Posterior cingulate gyrus (tissue), 11 donors: ENCODE data around the gene DYRK3.
A peak's percentile ranks its signal among the peaks of the same experiment; 100 is the strongest.

ENCODE experiments used
- DNase-seq, 10 donors: peaks; one replicate each; pipeline versions ENCODE4 v3.0.0 to v3.0.0-alpha.2; 2020 to 2021; ENCODE audit warnings: mixed read lengths in 3 of 10
- intact Hi-C: fragments of 100-400 bp; cut with DNase I; formaldehyde crosslinking; loops from one replicate; pipeline ENCODE4 v1.15.1; 2023

The DYRK3 gene

DNA sequence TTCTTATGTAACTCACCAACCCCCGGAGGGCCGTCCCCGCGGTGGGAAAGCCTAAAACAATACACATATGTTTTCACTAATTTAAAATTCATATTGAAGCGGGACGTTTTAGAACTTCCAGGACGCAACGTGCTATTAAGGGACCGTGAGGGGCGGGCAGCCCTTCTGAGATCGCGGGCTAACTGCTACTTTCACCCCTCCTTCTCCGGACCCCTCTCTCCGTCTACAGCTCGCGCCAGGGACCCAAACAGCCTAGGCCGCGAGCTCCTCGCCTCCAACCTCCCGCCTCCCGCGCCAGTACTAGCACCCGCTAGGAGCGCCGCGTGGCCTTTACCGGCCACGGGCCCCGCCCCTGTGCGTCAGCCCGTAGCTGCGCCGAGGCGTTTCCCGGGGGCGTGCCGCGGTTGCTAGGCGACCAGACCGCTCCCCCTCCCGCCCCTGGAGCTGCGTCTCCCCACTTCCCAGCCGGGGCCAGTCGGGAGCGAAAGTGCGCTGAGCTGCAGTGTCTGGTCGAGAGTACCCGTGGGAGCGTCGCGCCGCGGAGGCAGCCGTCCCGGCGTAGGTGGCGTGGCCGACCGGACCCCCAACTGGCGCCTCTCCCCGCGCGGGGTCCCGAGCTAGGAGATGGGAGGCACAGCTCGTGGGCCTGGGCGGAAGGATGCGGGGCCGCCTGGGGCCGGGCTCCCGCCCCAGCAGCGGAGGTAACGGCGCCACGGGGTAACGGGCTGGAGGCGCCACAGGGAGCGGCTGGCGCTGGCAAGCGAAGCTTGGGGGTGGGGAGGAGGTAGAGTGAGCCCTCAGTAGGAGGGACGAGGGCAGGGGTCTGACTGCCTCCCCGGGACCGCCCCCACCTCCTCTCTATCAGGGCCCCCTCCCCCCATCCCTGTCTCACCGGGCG lies at the start of gene DYRK3:
Gene DYRK3, plus strand, starts transcription at position 457 of the 898 bp plus-strand sequence. Its CDS starts 168 bp downstream, at position 625.
- DNase-seq, result peak; percentile 85 to 99 (median 95)
- intact Hi-C loops, result loop anchor here (2.0 kb wide), 2 partner anchors 277 to 347 kb away; no protein-coding TSS in a partner anchor

DNA sequence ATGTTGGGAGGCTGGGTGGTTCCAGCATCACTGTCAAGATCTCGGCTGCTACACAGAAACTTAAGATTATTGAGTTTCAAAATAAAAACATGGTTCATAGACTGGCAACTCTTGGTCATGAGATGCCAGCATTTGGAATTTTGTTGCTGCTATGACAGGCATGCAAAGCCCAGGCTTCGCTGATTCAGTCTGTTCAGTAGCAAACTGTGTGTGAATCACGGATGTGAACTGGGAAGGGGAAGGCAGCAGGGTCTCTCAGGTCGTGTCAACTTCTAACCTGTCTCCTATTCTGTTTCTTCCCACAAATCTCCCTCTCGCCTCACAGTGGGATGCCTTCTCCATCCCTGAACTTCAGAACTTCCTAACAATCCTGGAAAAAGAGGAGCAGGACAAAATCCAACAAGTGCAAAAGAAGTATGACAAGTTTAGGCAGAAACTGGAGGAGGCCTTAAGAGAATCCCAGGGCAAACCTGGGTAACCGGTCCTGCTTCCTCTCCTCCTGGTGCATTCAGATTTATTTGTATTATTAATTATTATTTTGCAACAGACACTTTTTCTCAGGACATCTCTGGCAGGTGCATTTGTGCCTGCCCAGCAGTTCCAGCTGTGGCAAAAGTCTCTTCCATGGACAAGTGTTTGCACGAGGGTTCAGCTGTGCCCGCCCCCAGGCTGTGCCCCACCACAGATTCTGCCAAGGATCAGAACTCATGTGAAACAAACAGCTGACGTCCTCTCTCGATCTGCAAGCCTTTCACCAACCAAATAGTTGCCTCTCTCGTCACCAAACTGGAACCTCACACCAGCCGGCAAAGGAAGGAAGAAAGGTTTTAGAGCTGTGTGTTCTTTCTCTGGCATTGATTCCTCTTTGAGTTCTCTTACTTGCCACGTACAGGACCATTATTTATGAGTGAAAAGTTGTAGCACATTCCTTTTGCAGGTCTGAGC lies 48.6 kb upstream of the DYRK3 start:
- DNase-seq, result peak in 1 of 10 donors; percentile 20
- intact Hi-C loops, result no loop called here

DNA sequence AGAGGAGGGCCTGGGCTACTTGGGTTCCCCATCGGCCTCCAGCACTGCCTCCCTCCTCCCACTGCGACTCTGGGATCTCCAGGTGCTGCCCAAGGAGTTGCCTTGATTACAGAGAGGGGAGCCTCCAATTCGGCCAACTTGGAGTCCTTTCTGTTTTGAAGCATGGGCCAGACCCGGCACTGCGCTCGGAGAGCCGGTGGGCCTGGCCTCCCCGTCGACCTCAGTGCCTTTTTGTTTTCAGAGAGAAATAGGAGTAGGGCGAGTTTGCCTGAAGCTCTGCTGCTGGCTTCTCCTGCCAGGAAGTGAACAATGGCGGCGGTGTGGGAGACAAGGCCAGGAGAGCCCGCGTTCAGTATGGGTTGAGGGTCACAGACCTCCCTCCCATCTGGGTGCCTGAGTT lies 47.4 kb upstream of the DYRK3 start:
- DNase-seq, result peak in 1 of 10 donors; percentile 68
- intact Hi-C loops, result no loop called here

DNA sequence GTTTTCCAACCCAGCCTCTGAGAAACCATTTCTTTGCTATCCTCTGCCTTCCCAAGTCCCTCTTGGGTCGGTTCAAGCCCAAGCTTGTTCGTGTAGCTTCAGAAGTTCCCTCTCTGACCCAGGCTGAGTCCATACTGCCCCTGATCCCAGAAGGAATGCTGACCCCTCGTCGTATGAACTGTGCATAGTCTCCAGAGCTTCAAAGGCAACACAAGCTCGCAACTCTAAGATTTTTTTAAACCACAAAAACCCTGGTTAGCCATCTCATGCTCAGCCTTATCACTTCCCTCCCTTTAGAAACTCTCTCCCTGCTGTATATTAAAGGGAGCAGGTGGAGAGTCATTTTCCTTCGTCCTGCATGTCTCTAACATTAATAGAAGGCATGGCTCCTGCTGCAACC lies 46.8 kb upstream of the DYRK3 start:
- DNase-seq, result peak in 1 of 10 donors; percentile 29
- intact Hi-C loops, result no loop called here

DNA sequence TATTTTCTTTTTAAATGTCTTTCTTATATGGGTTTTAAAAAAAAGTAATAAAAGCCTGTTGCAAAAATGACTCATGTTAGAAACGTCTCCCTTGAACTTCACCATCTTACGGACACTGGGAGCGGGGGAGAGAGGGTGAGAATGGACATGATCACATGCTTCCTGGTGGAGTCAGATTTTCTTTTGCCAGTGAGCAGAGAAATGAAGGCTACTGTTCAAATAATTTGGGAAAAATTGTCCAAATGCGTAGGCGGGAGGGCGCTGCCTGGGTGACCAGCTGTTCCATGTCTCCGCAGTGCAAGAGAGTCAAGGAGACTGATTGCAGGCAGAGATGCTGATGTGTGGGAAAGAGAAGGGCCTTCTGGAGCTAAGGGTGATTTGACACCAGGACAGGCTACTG lies 46.1 kb upstream of the DYRK3 start:
- intact Hi-C loops, result no loop called here
- peak in 1 of 10 donors; percentile 28 for DNase-seq

DNA sequence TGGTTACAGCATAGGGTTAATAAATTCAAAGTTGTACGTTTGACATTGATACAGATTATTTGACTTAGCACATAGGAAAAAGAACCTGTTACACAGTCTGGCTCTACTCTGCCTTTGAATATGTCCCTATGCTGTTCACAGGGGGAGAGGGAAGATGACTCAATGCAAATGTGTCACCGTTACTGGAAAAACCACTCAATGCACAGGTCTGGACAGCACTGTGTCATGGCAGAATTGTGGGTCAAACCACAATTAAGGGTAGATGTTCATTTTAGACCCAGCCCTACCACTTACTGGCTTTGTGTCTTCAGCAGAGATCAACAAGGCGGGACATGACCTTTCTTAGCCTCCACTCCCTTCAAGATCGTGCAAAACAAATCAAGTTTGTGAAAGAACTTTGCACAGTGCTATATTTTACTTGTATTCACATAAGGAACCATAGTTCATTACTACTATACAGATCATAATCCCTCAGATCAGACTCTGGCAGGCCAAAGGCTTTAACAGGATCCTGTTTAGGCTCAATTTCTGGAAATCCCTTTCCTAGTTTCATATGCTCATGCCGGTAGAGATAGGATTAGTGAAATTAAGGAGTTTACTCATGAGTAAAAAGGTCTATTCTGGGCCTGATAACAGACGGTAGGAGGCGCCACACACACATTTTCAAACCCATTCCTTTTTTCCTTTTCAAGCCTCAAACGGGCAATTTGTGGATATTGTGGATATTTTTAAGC lies 45.1 kb upstream of the DYRK3 start:
- intact Hi-C loops, result no loop called here
- DNase-seq, result peak in 1 of 10 donors; percentile 26

DNA sequence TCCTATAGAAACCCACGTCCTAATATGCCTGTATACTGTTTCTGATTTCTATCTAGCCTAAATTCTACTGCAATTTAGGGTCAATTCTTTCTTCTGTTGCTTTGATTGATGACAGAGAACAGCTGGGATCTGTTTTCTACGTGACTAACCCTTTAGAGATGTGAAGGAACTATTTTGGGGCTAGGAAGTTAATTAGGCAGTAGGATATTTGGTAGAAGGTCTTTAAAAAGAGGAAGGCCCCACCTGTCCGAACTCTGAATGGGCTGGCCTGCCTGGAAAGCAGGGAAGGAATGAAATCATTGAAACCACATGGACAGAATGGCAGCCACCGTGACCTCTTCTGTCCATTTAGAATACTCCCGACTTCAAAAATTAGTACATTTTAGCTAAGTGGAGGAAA lies 44.1 kb upstream of the DYRK3 start:
- intact Hi-C loops, result no loop called here
- DNase-seq, result no peak

DNA sequence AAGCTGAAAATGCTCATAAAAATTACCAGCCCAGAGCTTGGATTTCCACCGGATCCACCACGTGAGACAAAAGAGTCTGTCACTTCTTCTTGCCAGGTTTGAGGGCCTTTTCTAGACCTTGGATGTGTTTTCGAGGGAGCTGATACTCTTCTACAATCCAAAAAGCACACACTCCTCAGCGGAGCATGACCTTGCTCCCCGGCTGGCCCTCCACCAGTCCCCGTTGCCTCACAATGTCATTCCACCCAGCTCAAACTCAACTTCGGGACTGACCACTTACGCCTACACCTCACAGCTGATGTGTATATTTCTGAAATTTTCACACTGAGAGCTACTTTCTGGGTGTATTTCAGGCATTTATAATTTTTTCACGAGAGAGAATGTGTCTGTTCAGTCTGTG lies 43.6 kb upstream of the DYRK3 start:
- no peak for DNase-seq
- intact Hi-C loops, result no loop called here

DNA sequence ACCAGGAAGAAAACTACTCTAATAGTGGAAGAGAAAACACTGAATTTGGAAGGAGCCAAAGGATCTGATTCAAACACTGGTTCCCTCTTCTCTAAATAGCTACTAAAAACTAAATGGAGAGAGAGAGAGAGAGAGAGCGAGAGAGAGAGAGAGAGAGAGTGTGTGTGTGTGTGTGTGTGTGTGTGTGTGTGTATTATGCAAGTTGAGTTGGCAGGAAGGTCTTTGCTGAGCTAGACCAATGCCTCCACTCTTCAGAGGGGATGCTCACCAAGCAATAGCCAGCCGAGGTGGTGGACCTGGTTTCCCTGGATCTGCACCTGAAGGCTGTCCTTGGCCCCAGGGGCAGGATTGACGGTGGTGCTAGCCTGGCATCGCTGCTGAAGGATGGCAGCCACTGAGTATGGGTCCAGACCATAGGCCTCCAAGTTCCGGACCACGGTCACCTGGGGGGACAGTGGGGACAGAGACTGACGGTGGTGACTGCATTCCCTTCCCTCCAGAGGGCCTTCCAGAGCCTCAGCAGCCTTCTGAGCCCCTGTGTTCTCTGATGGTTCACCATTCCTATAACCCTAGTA lies 41.9 kb upstream of the DYRK3 start:
- DNase-seq, result peak in 1 of 10 donors; percentile 75
- intact Hi-C loops, result no loop called here

DNA sequence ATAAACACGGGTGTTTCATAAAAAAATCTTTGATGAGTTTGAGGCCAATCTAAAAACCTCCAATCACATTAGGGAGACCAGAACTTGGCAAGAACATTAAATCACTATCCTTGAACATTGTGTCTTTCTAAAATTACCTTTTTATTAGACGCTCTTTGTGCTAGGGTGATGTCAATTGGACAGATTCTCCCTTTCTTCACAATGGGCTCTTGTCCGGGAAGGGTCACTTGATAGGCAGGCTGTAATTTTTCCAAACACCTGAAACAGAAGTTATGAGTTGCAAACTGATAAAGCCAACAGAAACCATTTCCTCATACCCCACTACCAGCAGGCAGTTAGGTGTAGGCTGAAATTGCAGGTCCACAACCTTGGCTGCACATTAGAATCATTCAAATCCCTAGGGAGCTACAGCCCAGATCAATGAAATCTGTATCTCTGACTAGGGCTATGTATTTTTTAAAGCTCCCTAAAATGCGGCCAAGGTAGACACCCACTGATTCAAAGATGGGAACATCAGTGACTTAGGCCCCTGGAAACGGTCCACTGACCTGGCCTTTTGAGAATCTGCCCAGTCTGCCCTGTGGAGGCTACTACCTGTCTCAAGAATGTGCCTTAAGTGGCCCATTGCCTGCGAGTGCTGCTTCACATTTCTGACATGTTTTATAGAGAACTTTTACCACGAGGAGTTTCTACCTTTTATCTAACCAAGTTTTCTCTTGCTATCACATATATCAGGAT lies 39.6 kb upstream of the DYRK3 start:
- intact Hi-C loops, result no loop called here

DNA sequence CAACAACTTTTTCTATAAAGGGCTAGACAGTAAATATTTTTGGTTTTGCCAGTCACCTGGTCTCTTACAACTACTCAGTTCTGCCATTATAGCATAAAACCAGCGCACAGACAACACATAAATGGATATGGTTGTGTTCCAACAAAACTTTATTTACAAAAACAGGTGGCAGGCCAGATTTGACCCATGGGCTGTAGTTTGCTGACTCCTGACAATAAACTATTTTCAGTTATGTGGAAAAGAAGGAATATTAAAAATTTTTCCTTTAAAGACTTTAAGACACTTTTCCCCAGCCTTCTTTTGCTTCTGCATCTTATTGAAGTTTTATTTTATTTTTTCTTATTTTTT lies 39.0 kb upstream of the DYRK3 start:
- no peak for DNase-seq
- intact Hi-C loops, result no loop called here

More for the DNA sequence above, 39.6 kb upstream of the DYRK3 start:
- no peak for DNase-seq

DNA sequence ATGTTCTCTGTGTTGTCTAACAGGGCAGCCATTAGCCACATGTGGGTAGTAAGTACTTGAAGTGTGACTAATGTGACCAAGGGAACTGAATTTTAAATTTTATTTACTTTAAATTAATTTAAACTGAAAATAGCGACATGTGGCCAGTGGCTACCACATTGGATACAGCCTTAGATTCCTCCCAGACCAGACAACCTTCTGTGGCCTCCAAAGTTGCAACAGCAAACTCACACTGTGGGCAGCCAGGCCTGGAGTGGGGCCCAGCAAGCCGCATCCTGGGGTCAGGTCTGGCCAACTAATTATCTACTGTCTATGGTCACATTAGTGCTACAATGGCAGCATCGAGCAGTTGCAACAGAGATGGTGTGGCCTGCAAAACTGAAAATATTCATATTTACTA lies 34.8 kb upstream of the DYRK3 start:
- intact Hi-C loops, result no loop called here
- peak in 1 of 10 donors; percentile 37 for DNase-seq

DNA sequence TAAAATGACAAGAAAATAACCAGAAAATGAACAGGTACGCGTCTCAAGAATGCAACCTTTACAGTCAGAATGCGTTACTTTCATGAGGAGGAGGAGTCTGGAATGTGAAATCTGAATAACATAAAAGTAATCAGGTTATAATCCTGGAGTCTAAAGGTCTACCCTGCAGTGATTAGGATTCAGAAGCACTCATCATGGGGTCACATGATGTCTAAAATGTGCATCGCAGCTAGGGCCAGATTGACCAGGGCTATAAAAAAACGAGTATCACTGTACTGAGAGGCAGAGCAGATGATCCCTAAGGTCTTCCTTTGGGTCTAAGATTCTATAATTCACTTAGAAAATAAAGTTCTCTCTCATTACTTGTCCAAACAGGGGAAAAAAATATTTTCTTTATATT lies 30.5 kb upstream of the DYRK3 start:
- no peak for DNase-seq
- intact Hi-C loops, result no loop called here

DNA sequence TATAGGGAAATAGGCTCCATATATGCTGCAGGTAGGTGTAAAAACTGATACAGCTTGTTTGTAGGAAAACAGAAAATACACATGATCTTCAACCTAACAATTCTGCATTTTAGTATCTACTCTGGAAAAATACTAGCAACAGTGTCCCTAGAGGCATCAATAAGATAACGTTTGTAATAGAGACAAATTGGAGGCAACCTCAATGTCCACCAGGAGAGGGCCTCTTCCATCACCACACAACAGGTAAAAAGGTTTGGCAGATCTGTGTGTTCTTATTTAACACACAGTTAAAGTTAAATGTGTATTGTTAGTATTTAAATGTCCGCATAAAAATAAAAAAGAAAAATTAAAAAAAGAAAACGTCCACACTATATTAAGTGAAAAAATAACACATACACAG lies 28.5 kb upstream of the DYRK3 start:
- intact Hi-C loops, result no loop called here
- no peak for DNase-seq

DNA sequence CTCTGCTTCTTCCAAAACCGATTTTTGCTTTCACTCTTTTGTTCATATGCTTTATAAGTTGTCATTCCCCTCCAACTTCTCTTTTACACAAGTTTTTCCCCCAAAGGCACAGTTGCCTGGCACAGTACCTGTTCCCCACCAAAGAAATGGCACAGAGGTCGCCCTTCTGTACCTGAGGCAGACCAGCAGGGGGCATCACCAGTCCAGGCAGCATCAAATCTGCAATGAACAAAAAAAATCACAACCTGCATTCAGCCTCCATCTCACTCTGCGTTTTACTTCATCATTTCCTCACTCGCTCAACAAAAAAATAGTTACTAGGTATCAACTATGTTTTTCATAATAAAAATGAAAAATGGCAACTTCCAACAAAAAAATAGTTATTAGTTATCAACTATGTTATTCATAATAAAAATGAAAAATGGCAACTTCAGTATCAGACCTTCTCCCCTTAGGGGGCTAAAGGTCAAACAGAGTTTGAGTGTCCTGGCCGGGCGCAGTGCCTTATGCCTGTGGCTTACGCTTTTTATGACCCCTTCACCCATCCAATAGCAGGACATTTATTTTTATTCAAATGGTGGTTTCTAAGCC lies 27.1 kb upstream of the DYRK3 start:
- intact Hi-C loops, result no loop called here
- peak in 3 of 10 donors; percentile 24 to 80 (median 74) for DNase-seq

DNA sequence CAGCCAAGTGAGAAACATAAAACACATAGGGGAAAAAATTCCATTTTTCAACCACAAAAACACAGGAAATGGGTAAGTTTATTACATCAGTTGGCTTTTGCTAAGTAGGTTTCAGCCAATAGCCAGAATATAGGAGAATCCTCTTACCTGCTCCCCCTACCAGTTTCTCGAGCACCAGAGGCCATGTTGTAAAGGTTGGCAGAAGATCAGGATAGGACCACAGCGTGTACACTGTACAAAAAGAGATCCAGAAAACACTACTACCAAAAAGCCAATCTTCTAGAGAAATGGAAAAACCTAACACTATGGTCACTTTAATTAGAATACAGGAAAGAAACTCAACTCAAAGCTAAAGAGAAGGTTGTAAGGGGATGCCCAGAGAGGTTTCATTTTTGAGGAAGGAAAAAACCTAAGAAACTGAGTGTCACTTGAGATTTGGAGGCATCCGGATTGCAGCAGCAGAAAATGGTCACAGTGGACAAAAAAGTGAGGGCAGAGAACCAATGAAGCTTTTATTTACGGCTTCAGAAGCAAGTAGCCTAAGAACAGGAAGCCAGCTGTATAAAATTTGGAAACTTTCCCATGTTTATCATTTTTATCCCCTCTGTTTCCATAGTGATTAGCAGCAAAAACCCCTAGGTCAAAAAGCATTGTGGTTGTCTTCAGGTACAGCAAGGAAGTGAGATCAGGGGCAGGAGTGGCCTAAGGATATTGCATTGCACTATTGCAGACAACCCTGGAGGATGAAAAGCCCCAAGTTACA lies 25.9 kb upstream of the DYRK3 start:
- intact Hi-C loops, result no loop called here

DNA sequence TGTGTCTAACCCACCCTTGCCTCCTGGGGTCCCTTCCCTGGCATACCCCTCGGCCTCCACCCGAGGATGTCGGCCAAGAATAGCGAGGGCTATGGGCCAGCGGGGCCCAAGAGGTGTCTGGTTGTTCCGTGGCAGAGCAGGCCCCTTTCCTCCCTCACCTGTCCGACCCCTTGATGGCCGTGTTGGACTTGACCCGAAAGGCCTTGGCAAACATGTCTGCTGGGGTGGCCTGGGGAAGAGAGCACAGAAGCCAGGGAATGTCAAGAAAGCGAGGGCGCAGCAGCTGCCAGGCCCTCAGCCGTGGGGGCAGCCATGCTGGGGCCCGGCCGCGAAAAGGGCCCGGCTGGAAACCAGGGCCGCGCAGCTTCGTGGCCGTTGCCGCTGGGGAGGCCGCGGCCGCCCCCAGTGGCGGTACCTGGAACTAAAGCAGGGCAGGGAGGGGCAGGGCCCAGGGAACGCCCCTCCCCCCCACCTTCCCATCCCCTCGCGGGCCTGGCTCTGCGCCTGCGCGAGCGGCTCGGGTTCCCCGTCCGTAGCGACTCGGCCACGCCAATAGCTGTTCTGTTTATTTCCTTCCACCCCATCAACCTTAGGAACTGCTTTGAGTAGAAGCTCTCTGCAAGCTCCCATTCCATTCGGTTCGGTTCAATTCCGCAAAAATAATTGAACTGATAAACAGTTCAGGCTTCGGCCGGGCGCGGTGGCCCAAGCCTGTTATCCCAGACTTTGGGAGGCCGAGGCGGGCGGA lies 23.0 kb upstream of the DYRK3 start, which contains the start of gene EIF2D:
Gene EIF2D, minus strand, starts transcription at position 337 of the 748 bp plus-strand sequence. Its CDS starts 123 bp downstream, at position 214.
- intact Hi-C loops, result loop anchor here (5.0 kb wide), 1 partner anchor 60 kb away; no protein-coding TSS in a partner anchor
- DNase-seq, result peak; percentile 89 to 99 (median 94)

More for the DNA sequence above, 25.9 kb upstream of the DYRK3 start:
- DNase-seq, result no peak
